PFSK-1 (cell line): ENCODE measurements around the gene NADSYN1.

ENCODE experiments used
- FOXP2 ChIP-seq: optimal IDR thresholded peaks from 2 replicates; pipeline ENCODE3; 2011; ENCODE audit warnings: borderline replicate concordance, control low read depth, inconsistent platforms; ENCODE audit not compliant: insufficient read depth; ENCODE audit errors: extremely low read length, extremely low read depth
- POLR2AphosphoS5 ChIP-seq: IDR thresholded peaks from 2 replicates; pipeline ENCODE4 v1.6.1; 2012; ENCODE audit warnings: low read depth, mild to moderate bottlenecking, control low read depth, low read length, moderate library complexity
- REST ChIP-seq, 2 experiments: IDR thresholded peaks; 2 replicates each; pipeline versions ENCODE4 v1.6.1 to v1.8.0; 2011 to 2012; ENCODE audit warnings: low read depth in 2 of 2, low read length in 2 of 2, control low read depth in 1 of 2, inconsistent platforms in 1 of 2, mild to moderate bottlenecking in 1 of 2, moderate library complexity in 1 of 2; ENCODE audit not compliant: insufficient read depth in 1 of 2
- SIN3A ChIP-seq: IDR thresholded peaks from 2 replicates; pipeline ENCODE4 v1.6.1; 2012; ENCODE audit warnings: mild to moderate bottlenecking, low read length, moderate library complexity, borderline replicate concordance; ENCODE audit not compliant: insufficient read depth
- TAF1 ChIP-seq: IDR thresholded peaks from 2 replicates; pipeline ENCODE4 v1.6.1; 2012; ENCODE audit warnings: low read length, control low read depth, borderline replicate concordance; ENCODE audit not compliant: insufficient read depth

The NADSYN1 gene

GRCh38 chr11:71502026-71502425 is 49.0 kb downstream of the NADSYN1 start:
- no peak for TF ChIP-seq TAF1
- no peak for TF ChIP-seq FOXP2
- no peak for TF ChIP-seq REST (IDR thresholded peaks at IDR 0.05; ENCODE audit: insufficient read depth in 1 of 2, low read depth in 2 of 2, low read length in 2 of 2)
- no peak for TF ChIP-seq POLR2AphosphoS5
- TF ChIP-seq SIN3A = no peak

DNA sequence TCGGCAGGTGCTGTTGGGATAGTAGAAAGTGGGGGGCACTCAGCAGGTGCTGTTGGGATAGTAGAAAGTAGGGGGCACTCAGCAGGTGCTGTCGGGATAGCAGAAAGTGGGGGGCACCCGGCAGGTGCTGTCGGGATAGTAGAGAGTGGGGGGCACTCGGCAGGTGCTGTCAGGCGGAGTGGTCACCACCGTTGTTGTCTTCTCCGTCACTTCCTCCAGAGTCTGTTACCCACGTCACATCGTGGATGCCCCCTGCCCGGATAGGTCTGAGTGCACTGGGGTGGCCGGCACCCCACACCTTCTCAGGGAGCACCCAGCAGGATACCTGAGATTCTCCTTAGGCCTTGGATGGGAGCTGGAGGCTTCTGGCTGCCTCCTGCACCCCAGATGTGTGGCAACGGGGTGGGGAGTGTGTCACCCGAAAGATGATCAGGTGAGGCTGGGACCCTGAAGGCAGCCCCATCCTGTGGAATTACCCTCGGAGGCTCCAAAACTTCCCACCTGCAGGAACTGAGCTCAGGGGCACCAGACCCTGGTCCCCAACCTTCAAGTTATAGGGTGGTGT is 50.0 kb downstream of the NADSYN1 start:
- TF ChIP-seq FOXP2 = no peak
- TF ChIP-seq TAF1 = no peak
- TF ChIP-seq SIN3A = no peak
- no peak for TF ChIP-seq REST (IDR thresholded peaks at IDR 0.05; ENCODE audit: insufficient read depth in 1 of 2, low read depth in 2 of 2, low read length in 2 of 2)
- TF ChIP-seq POLR2AphosphoS5 = no peak

- TF ChIP-seq FOXP2 (no peak), REST (IDR thresholded peaks at IDR 0.05; ENCODE audit: insufficient read depth in 1 of 2, low read depth in 2 of 2, low read length in 2 of 2) (no peak), POLR2AphosphoS5 (no peak), SIN3A (no peak), TAF1 (no peak)
These were observed 51.5 kb downstream of the NADSYN1 start for GRCh38 chr11:71504531-71504930.

- no peak for TF ChIP-seq TAF1
- no peak for TF ChIP-seq POLR2AphosphoS5
- TF ChIP-seq FOXP2 = no peak
- no peak for TF ChIP-seq SIN3A
- no peak for TF ChIP-seq REST (IDR thresholded peaks at IDR 0.05; ENCODE audit: insufficient read depth in 1 of 2, low read depth in 2 of 2, low read length in 2 of 2)
These were observed 52.0 kb downstream of the NADSYN1 start for GRCh38 chr11:71505001-71505400.
